Measurements from ENCODE around the gene R3HDML.

- no peak for TF ChIP-seq CTCF (IDR thresholded peaks at IDR 0.05; ENCODE audit: insufficient read depth, low read length)
- no peak for TF ChIP-seq GABPA (IDR thresholded peaks at IDR 0.05; ENCODE audit: low read depth)
Observed at GRCh38 chr20:44357555-44358125, 20.8 kb downstream of the R3HDML start.

Measured in HL-60 (cell line).